ENCODE measurements around the gene SMAD1.

The SMAD1 gene

DNA sequence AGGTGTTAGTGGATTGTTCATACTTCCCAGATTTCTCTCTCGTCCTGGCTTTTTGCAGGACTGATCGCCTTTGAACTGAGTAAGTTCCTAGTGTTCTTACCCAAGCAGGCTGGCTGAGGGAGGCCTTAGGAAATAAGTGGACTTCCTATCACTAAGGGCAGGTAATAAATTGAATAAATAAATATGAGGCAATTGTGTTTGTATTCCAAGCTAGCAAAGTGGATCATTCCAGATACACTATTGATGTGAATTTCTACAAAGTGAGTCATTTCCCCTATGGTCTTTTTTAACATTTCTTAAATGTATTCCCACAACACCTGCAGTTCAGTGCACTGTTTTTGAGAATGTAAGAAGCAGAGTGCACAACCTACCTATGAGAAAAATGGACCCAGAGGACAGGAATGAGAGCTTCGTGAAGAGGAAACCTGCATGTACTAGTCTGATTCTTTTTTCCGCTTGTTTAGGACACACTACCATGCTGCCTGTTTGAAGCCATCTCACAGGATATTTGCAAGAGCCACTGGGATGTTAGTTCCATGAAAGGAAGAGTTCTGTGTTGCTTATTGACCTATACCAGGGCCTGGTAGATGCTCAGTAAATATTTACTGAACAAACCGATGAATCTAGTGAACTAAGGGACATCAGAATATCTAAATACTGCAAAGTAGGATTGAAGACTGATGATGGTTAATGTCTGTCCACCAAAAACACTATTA, 29.0 kb upstream of the SMAD1 start:
- no peaks in the 10 kb centered on the region for H3K4me1 ChIP-seq (ENCODE audit: control insufficient read depth, insufficient read depth, low read length)
- WGBS, 2 experiments, result 91 to 94% methylated on average over 5 of the region's 5 CpGs
- H3K36me3 ChIP-seq (ENCODE audit: control insufficient read depth, insufficient read depth, low read length), result no peaks in the 10 kb centered on the region
- H3K27ac ChIP-seq (ENCODE audit: insufficient read depth, low read depth, low read length, poor library complexity, severe bottlenecking), result no peak overlapping the region
- H3K9me3 ChIP-seq (ENCODE audit: control insufficient read depth, low read length), result no peaks in the 10 kb centered on the region
- no peaks in the 10 kb centered on the region for H3K27me3 ChIP-seq (ENCODE audit: control insufficient read depth, insufficient read depth, low read length, poor library complexity, severe bottlenecking)
- H3K4me3 ChIP-seq (ENCODE audit: insufficient read depth, low read depth, low read length), result no peak overlapping the region

DNA sequence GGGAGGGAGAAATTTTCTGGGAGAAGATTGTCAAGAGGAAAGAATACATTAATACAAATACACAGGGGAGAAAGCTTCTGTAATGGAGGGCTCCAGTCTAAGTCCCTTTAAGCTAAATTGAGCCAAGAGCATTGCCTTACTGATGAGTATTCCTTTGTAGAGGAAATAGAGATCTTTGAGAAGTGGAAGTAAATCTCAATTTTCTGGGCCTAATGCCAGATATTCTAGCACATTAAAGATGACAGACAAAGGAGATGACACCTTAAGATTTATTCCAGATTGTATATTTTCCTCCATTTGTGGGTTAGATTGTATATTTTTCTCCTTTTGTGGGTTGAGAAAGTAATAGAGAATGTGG, 28.5 kb upstream of the SMAD1 start:
- no peak overlapping the region for H3K27ac ChIP-seq (ENCODE audit: insufficient read depth, low read depth, low read length, poor library complexity, severe bottlenecking)
- no peaks in the 10 kb centered on the region for H3K9me3 ChIP-seq (ENCODE audit: control insufficient read depth, low read length)
- no peaks in the 10 kb centered on the region for H3K27me3 ChIP-seq (ENCODE audit: control insufficient read depth, insufficient read depth, low read length, poor library complexity, severe bottlenecking)
- H3K4me1 ChIP-seq (ENCODE audit: control insufficient read depth, insufficient read depth, low read length), result no peaks in the 10 kb centered on the region
- no peak overlapping the region for H3K4me3 ChIP-seq (ENCODE audit: insufficient read depth, low read depth, low read length)
- H3K36me3 ChIP-seq (ENCODE audit: control insufficient read depth, insufficient read depth, low read length), result no peaks in the 10 kb centered on the region

DNA sequence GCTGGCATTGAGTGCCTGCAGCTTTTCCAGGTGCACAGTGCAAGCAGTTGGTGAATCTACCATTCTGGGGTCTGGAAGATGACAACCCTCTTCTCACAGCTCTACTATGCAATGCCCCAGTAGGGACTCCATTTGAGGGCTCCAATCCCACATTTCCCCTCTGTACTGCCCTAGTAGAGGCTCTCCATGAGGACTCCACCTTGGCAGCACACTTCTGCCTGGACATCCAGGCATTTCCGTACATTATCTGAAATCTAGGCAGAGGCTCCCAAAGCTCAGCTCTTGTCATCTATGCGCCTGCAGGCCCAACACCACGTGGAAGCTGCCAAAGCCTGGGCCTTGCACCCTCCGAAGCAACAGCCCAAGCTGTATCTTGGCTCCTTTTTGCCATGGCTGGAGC, 8.4 kb upstream of the SMAD1 start:
- Histone ChIP-seq H3K36me3 (ENCODE audit: control insufficient read depth, insufficient read depth, low read length) (no peaks in the 10 kb centered on the region), H3K4me3 (ENCODE audit: insufficient read depth, low read depth, low read length) (no peak overlapping the region), H3K9me3 (ENCODE audit: control insufficient read depth, low read length) (peaks cover 3% of the 10 kb centered on the region), H3K27me3 (ENCODE audit: control insufficient read depth, insufficient read depth, low read length, poor library complexity, severe bottlenecking) (no peaks in the 10 kb centered on the region), H3K4me1 (ENCODE audit: control insufficient read depth, insufficient read depth, low read length) (no peaks in the 10 kb centered on the region), H3K27ac (ENCODE audit: insufficient read depth, low read depth, low read length, poor library complexity, severe bottlenecking) (no peak overlapping the region)
- 84 to 85% methylated on average over 4 of the region's 4 CpGs for WGBS, 2 experiments

DNA sequence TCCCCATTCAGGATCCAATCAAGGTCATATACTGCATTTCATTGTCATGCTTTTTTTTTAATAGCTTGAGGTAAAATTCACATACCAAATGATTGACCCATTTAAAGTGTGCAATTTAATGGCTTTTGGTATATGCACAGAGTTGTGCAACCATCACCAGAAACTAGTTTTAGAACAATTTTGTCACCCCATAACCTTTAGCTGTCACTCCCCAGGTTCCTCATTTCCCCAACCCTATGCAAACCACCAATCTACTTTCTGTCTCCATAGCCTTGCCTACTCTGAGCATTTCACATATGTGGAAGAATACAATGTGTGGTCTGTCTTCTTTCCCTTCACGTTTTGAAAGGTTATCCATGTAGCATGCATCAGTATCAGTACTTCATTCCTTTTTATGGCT, 1.4 kb upstream of the SMAD1 start:
- no peak overlapping the region for H3K27ac ChIP-seq (ENCODE audit: insufficient read depth, low read depth, low read length, poor library complexity, severe bottlenecking)
- H3K4me3 ChIP-seq (ENCODE audit: insufficient read depth, low read depth, low read length), result no peak overlapping the region
- no peaks in the 10 kb centered on the region for H3K9me3 ChIP-seq (ENCODE audit: control insufficient read depth, low read length)
- H3K4me1 ChIP-seq (ENCODE audit: control insufficient read depth, insufficient read depth, low read length), result no peaks in the 10 kb centered on the region
- WGBS, 2 experiments, result 83% methylated on average over 1 of the region's 1 CpG; no CpG with 5 or more reads in 1 of the 2 experiments
- H3K36me3 ChIP-seq (ENCODE audit: control insufficient read depth, insufficient read depth, low read length), result no peaks in the 10 kb centered on the region
- no peaks in the 10 kb centered on the region for H3K27me3 ChIP-seq (ENCODE audit: control insufficient read depth, insufficient read depth, low read length, poor library complexity, severe bottlenecking)

DNA sequence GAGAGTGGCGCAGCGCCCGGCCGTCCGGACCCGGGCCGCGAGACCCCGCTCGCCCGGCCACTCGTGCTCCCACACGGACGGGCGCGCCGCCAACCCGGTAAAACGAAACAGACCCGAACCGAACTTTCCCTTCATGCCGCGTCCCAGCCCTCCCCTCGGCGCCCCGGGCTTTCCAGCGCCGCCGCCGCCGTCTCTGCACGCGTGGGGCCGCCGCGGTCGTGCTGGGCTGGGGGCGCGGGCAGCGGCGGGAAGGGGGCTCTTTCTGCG, 222 bp downstream of the SMAD1 start:
- no peaks in the 10 kb centered on the region for H3K27me3 ChIP-seq (ENCODE audit: control insufficient read depth, insufficient read depth, low read length, poor library complexity, severe bottlenecking)
- no peaks in the 10 kb centered on the region for H3K4me1 ChIP-seq (ENCODE audit: control insufficient read depth, insufficient read depth, low read length)
- 0% methylated on average over 42 of the region's 42 CpGs for WGBS, 2 experiments
- H3K9me3 ChIP-seq (ENCODE audit: control insufficient read depth, low read length), result no peaks in the 10 kb centered on the region
- H3K27ac ChIP-seq (ENCODE audit: insufficient read depth, low read depth, low read length, poor library complexity, severe bottlenecking), result peak overlapping the region; percentile 86
- no peaks in the 10 kb centered on the region for H3K36me3 ChIP-seq (ENCODE audit: control insufficient read depth, insufficient read depth, low read length)
- peak overlapping the region; percentile 79 for H3K4me3 ChIP-seq (ENCODE audit: insufficient read depth, low read depth, low read length)

DNA sequence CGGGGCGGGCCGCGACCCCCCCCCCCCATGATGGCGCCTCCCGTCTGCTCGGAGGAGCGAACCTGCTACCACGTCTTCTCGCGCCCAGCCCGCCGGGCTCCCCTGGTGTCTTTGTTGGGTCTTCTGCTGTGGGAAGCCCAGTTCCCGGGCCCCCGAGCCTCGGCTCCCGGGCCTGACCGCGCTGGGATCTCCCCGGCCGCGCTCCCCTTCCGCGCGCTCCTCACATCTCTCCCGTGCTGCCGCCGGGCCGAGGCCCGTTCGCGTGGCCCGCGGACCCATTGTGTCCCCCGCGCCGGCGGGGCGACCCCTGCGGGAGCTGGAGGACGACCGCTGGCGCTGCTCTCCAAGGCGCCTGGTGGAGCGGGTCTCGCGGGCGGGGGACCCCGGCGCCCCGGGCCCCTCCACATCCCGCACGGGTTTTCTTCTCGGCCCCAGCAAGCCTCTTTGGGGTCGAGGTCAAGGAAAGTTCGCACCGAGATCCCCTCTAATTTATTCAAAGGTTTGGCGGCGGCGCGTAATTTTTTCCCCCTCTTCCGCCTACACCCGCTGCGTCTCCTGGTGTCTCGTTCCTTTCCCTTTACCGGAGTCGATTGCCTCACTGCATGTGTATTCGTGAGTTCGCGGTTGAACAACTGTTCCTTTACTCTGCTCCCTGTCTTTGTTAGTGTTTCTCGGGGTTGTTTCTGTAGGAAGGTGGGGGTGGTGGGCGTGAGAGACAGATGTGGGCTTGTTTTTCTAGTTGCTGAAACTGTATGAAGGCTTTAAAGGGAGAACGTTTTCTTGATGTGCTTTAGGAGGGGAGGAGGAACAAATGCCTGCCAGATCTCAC, 770 bp downstream of the SMAD1 start:
- Histone ChIP-seq H3K4me3 (ENCODE audit: insufficient read depth, low read depth, low read length) (peak overlapping the region; percentile 79), H3K4me1 (ENCODE audit: control insufficient read depth, insufficient read depth, low read length) (no peaks in the 10 kb centered on the region), H3K9me3 (ENCODE audit: control insufficient read depth, low read length) (no peaks in the 10 kb centered on the region), H3K27me3 (ENCODE audit: control insufficient read depth, insufficient read depth, low read length, poor library complexity, severe bottlenecking) (no peaks in the 10 kb centered on the region), H3K27ac (ENCODE audit: insufficient read depth, low read depth, low read length, poor library complexity, severe bottlenecking) (peak overlapping the region; percentile 86), H3K36me3 (ENCODE audit: control insufficient read depth, insufficient read depth, low read length) (no peaks in the 10 kb centered on the region)
- 0 to 1% methylated on average over 73 of the region's 73 CpGs for WGBS, 2 experiments

DNA sequence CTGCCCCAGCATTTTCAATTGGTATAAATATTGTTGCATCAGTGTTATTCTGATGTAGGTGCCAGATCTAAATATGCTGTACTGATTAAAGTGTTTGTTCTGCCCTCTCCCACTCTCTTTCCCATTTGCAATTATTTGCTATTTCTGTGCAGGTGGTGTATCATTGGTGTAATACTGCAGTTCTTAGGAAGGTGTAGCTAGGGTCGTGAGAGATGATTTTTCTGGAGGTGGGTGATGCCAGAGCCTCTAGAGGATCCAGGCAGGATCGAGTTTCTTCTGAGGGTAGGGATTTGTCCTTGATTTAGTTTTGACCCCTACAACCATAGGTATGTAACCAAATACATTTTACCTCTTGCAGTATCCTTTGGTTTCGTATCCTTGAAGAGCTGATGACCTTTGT, 1.9 kb downstream of the SMAD1 start:
- Histone ChIP-seq H3K27me3 (ENCODE audit: control insufficient read depth, insufficient read depth, low read length, poor library complexity, severe bottlenecking) (no peaks in the 10 kb centered on the region), H3K4me1 (ENCODE audit: control insufficient read depth, insufficient read depth, low read length) (no peaks in the 10 kb centered on the region), H3K4me3 (ENCODE audit: insufficient read depth, low read depth, low read length) (peak overlapping the region; percentile 79), H3K9me3 (ENCODE audit: control insufficient read depth, low read length) (no peaks in the 10 kb centered on the region), H3K27ac (ENCODE audit: insufficient read depth, low read depth, low read length, poor library complexity, severe bottlenecking) (peak overlapping the region; percentile 31), H3K36me3 (ENCODE audit: control insufficient read depth, insufficient read depth, low read length) (no peaks in the 10 kb centered on the region)
- WGBS, 2 experiments, result 0 to 44% methylated on average over 1 to 3 of the region's 3 CpGs

DNA sequence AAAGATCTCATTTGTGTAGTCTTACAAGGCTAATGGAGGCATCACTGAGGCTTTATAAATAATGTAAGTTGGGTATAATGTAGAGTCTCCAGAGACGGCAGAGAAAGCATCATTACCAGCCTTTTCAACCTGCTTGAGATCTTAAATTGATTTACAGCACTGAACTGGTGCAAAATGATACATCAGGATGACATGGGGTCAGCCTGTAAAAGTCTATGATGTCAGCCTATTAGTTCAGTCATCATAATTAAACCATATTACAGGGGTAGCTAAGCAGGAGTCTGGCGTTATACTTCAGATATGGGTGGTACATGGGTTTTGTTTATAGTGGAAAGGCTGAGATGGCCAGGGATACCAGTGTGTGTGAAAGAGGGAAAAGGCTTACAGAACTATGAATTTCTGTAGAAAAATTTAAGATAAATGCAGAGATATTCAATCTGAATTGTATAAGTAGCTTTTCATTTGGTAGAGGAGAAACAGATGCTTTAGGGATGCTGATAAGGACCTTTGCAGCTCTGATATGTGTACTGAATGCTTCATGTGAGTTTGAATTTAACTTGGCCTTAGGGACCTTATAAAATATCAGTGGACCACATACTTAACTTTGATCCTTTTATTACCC, 2.7 kb downstream of the SMAD1 start:
- Histone ChIP-seq H3K27ac (ENCODE audit: insufficient read depth, low read depth, low read length, poor library complexity, severe bottlenecking) (no peak overlapping the region), H3K4me3 (ENCODE audit: insufficient read depth, low read depth, low read length) (no peak overlapping the region), H3K9me3 (ENCODE audit: control insufficient read depth, low read length) (no peaks in the 10 kb centered on the region), H3K27me3 (ENCODE audit: control insufficient read depth, insufficient read depth, low read length, poor library complexity, severe bottlenecking) (no peaks in the 10 kb centered on the region), H3K4me1 (ENCODE audit: control insufficient read depth, insufficient read depth, low read length) (no peaks in the 10 kb centered on the region), H3K36me3 (ENCODE audit: control insufficient read depth, insufficient read depth, low read length) (no peaks in the 10 kb centered on the region)
- WGBS, 2 experiments, result 96 to 97% methylated on average over 2 of the region's 2 CpGs

DNA sequence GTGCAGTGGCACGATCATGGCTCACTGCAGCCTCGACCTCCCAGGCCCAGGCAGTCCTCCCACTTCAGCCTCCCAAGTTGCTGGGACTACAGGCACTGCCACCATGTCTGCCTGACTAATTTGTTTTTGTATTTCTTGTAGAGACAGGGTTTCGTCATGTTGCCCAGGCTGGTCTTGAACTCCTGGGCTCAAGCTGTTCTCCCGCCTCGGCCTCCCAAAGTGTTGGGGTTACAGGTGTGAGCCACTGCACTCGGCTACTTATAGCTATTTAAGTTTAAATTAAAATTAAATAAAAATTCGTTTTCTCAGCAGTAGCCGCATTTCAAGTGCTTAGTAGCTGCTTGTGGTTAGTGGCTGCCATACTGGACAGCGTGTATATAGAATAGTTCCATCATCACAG, 3.5 kb downstream of the SMAD1 start:
- 84 to 89% methylated on average over 7 to 8 of the region's 9 CpGs for WGBS, 2 experiments
- Histone ChIP-seq H3K27ac (ENCODE audit: insufficient read depth, low read depth, low read length, poor library complexity, severe bottlenecking) (no peak overlapping the region), H3K27me3 (ENCODE audit: control insufficient read depth, insufficient read depth, low read length, poor library complexity, severe bottlenecking) (no peaks in the 10 kb centered on the region), H3K4me3 (ENCODE audit: insufficient read depth, low read depth, low read length) (no peak overlapping the region), H3K9me3 (ENCODE audit: control insufficient read depth, low read length) (no peaks in the 10 kb centered on the region), H3K36me3 (ENCODE audit: control insufficient read depth, insufficient read depth, low read length) (no peaks in the 10 kb centered on the region), H3K4me1 (ENCODE audit: control insufficient read depth, insufficient read depth, low read length) (no peaks in the 10 kb centered on the region)

DNA sequence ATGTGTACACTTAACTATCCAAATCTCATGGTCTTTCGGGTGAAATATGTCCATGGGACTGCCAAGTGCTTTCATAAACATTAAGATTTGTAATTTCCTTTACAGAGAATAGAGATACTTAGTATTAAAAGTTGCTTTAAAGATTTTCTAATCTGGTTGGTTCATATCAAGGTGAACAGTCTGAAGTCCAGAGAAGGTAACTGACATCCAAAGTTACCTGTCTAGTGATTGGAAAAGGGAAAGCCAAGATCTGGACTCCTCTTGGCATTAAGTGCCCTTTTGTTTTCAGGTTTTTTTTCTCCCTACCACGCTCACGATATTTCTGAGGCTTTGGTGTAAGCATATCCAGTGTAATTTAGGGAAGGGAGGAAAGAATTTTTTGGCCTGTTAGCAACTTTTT, 5.0 kb downstream of the SMAD1 start:
- 97% methylated on average over 2 of the region's 3 CpGs; no CpG with 5 or more reads in 1 of the 2 experiments for WGBS, 2 experiments

More for the DNA sequence above, 5.0 kb downstream of the SMAD1 start:
- Histone ChIP-seq H3K4me1 (ENCODE audit: control insufficient read depth, insufficient read depth, low read length) (no peaks in the 10 kb centered on the region), H3K27ac (ENCODE audit: insufficient read depth, low read depth, low read length, poor library complexity, severe bottlenecking) (no peak overlapping the region), H3K27me3 (ENCODE audit: control insufficient read depth, insufficient read depth, low read length, poor library complexity, severe bottlenecking) (no peaks in the 10 kb centered on the region), H3K9me3 (ENCODE audit: control insufficient read depth, low read length) (no peaks in the 10 kb centered on the region), H3K36me3 (ENCODE audit: control insufficient read depth, insufficient read depth, low read length) (no peaks in the 10 kb centered on the region), H3K4me3 (ENCODE audit: insufficient read depth, low read depth, low read length) (no peak overlapping the region)
